ENCODE measurements around the gene CATSPERD.

GRCh38 chr19:5790559-5791520 lies 70.4 kb downstream of the CATSPERD start, which contains the start of gene DUS3L:
- no peak for TF ChIP-seq CTCF (IDR thresholded peaks at IDR 0.05)
- no peak for TF ChIP-seq EZH2phosphoT487 (IDR thresholded peaks at IDR 0.05)
